BLaER1 treated with 17β-estradiol and CSF1 and Interleukin-3, amounts not matched to agents 10 nM and 100 nM (cell line): ENCODE results near the gene TOX2.
A peak's percentile ranks its signal among the peaks of the same experiment; 100 is the strongest.

Source experiments
- H3K27ac ChIP-seq, 11 experiments: shearing (Covaris generic); formaldehyde crosslinking; 2 replicates each; pipeline ENCODE4 v1.8.1; 2022
- H3K27me3 ChIP-seq, 11 experiments: shearing (Covaris generic); formaldehyde crosslinking; 2 replicates each; pipeline ENCODE4 v1.8.1; 2022
- H3K36me3 ChIP-seq, 11 experiments: shearing (Covaris generic); formaldehyde crosslinking; 2 replicates each; pipeline ENCODE4 v1.8.1; 2022
- H3K4me1 ChIP-seq, 10 experiments: shearing (Covaris generic); formaldehyde crosslinking; 2 replicates each; pipeline ENCODE4 v1.8.1; 2022
- H3K4me2 ChIP-seq, 11 experiments: shearing (Covaris generic); formaldehyde crosslinking; 2 replicates each; pipeline ENCODE4 v1.8.1; 2022
- H3K4me3 ChIP-seq, 10 experiments: shearing (Covaris generic); formaldehyde crosslinking; 2 replicates each; pipeline ENCODE4 v1.8.1; 2022
- H3K9ac ChIP-seq, 11 experiments: shearing (Covaris generic); formaldehyde crosslinking; 2 replicates each; pipeline ENCODE4 v1.8.1; 2022
- H3K9me3 ChIP-seq, 11 experiments: shearing (Covaris generic); formaldehyde crosslinking; replicated peaks in 1 of 11; 2 replicates each; pipeline ENCODE4 v1.8.1; 2022
- H4K20me1 ChIP-seq, 11 experiments: shearing (Covaris generic); formaldehyde crosslinking; 2 replicates each; pipeline ENCODE4 v1.8.1; 2022
- Cebpa-rat ChIP-seq, 11 experiments: shearing (Covaris generic); IDR thresholded peaks; 2 replicates each; pipeline ENCODE4 v1.8.1; 2022

TOX2 gene

GRCh38 chr20:44019638-44020335 lies 105.1 kb downstream of the TOX2 start:
- H3K4me2 ChIP-seq = peak overlapping the region; percentile 47 to 82 (median 67)
- H3K27ac ChIP-seq = no peak overlapping the region
- H3K36me3 ChIP-seq = no peaks in the 10 kb centered on the region
- H3K9ac ChIP-seq = no peak overlapping the region
- no peak overlapping the region for H3K4me3 ChIP-seq
- no peaks in the 10 kb centered on the region for H3K9me3 ChIP-seq
- H3K4me1 ChIP-seq = peaks cover 13 to 24% (median 20%) of the 10 kb centered on the region in 10 experiments
- H4K20me1 ChIP-seq = peaks cover 0 to 10% (median 0%) of the 10 kb centered on the region in 11 experiments; a peak in 5 of 22 replicates
- peaks cover 6 to 55% (median 27%) of the 10 kb centered on the region in 11 experiments; a peak in 18 of 22 replicates for H3K27me3 ChIP-seq
- no peak for TF ChIP-seq Cebpa-rat (IDR thresholded peaks at IDR 0.05)

GRCh38 chr20:44020406-44021148 lies 105.9 kb downstream of the TOX2 start:
- H3K36me3 ChIP-seq = no peaks in the 10 kb centered on the region
- no peak overlapping the region for H3K4me3 ChIP-seq
- peaks cover 13 to 24% (median 20%) of the 10 kb centered on the region in 10 experiments for H3K4me1 ChIP-seq
- no peak overlapping the region for H3K9ac ChIP-seq
- no peaks in the 10 kb centered on the region for H3K9me3 ChIP-seq
- TF ChIP-seq Cebpa-rat (IDR thresholded peaks at IDR 0.05) = no peak
- no peak overlapping the region for H3K27ac ChIP-seq
- peaks cover 6 to 55% (median 27%) of the 10 kb centered on the region in 11 experiments; a peak in 18 of 22 replicates for H3K27me3 ChIP-seq
- peaks cover 0 to 9% (median 0%) of the 10 kb centered on the region in 11 experiments; a peak in 4 of 22 replicates for H4K20me1 ChIP-seq
- peak overlapping the region; percentile 47 to 82 (median 67); a peak in 21 of 22 replicates for H3K4me2 ChIP-seq

- Histone ChIP-seq H3K27ac (no peak overlapping the region), H3K9me3 (no peaks in the 10 kb centered on the region), H3K9ac (no peak overlapping the region), H3K36me3 (no peaks in the 10 kb centered on the region), H4K20me1 (peaks cover 0 to 9% (median 0%) of the 10 kb centered on the region in 11 experiments; a peak in 4 of 22 replicates), H3K27me3 (peaks cover 4 to 49% (median 22%) of the 10 kb centered on the region in 11 experiments; a peak in 17 of 22 replicates), H3K4me1 (peaks cover 13 to 24% (median 20%) of the 10 kb centered on the region in 10 experiments), H3K4me3 (no peak overlapping the region), H3K4me2 (peak overlapping the region in 5 of 11 experiments; percentile 57 to 81 (median 69); a peak in 6 of 22 replicates)
- no peak for TF ChIP-seq Cebpa-rat (IDR thresholded peaks at IDR 0.05)
These were observed 106.5 kb downstream of the TOX2 start for GRCh38 chr20:44021186-44021585.

GRCh38 chr20:44021900-44022299 lies 107.2 kb downstream of the TOX2 start:
- Histone ChIP-seq H3K27ac (no peak overlapping the region), H4K20me1 (peaks cover 0 to 9% (median 0%) of the 10 kb centered on the region in 11 experiments; a peak in 4 of 22 replicates), H3K9ac (no peak overlapping the region), H3K4me1 (peaks cover 13 to 24% (median 20%) of the 10 kb centered on the region in 10 experiments), H3K4me3 (no peak overlapping the region), H3K4me2 (no peak overlapping the region), H3K27me3 (peaks cover 0 to 44% (median 14%) of the 10 kb centered on the region in 11 experiments; a peak in 14 of 22 replicates), H3K36me3 (no peaks in the 10 kb centered on the region), H3K9me3 (no peaks in the 10 kb centered on the region)
- TF ChIP-seq Cebpa-rat (IDR thresholded peaks at IDR 0.05) = no peak

- Histone ChIP-seq H3K27me3 (peaks cover 0 to 39% (median 12%) of the 10 kb centered on the region in 11 experiments; a peak in 12 of 22 replicates), H3K4me3 (no peak overlapping the region), H3K4me1 (peaks cover 13 to 24% (median 20%) of the 10 kb centered on the region in 10 experiments), H4K20me1 (peaks cover 0 to 12% (median 0%) of the 10 kb centered on the region in 11 experiments; a peak in 4 of 22 replicates), H3K36me3 (no peaks in the 10 kb centered on the region), H3K9ac (no peak overlapping the region), H3K27ac (no peak overlapping the region), H3K9me3 (no peaks in the 10 kb centered on the region), H3K4me2 (no peak overlapping the region)
- no peak for TF ChIP-seq Cebpa-rat (IDR thresholded peaks at IDR 0.05)
These were observed 107.8 kb downstream of the TOX2 start for GRCh38 chr20:44022464-44022863.

- peaks cover 13 to 26% (median 23%) of the 10 kb centered on the region in 10 experiments for H3K4me1 ChIP-seq
- no peak overlapping the region for H3K4me3 ChIP-seq
- H3K9me3 ChIP-seq = no peaks in the 10 kb centered on the region
- no peak overlapping the region for H3K27ac ChIP-seq
- H3K9ac ChIP-seq = no peak overlapping the region
- H4K20me1 ChIP-seq = peaks cover 0 to 22% (median 0%) of the 10 kb centered on the region in 11 experiments; a peak in 3 of 22 replicates
- no peak for TF ChIP-seq Cebpa-rat (IDR thresholded peaks at IDR 0.05)
- peaks cover 0 to 27% (median 5%) of the 10 kb centered on the region in 11 experiments; a peak in 11 of 22 replicates for H3K27me3 ChIP-seq
- H3K36me3 ChIP-seq = no peaks in the 10 kb centered on the region
- no peak overlapping the region for H3K4me2 ChIP-seq
These were observed 109.1 kb downstream of the TOX2 start for GRCh38 chr20:44023515-44024371.

- Histone ChIP-seq H3K9ac (no peak overlapping the region), H3K9me3 (no peaks in the 10 kb centered on the region), H3K4me3 (no peak overlapping the region), H3K4me2 (no peak overlapping the region), H3K27me3 (peaks cover 0 to 20% (median 0%) of the 10 kb centered on the region in 11 experiments; a peak in 7 of 22 replicates), H3K27ac (no peak overlapping the region), H3K36me3 (no peaks in the 10 kb centered on the region), H4K20me1 (peaks cover 0 to 22% (median 0%) of the 10 kb centered on the region in 11 experiments; a peak in 3 of 22 replicates), H3K4me1 (peaks cover 2 to 28% (median 25%) of the 10 kb centered on the region in 10 experiments)
- no peak for TF ChIP-seq Cebpa-rat (IDR thresholded peaks at IDR 0.05)
These were observed 110.3 kb downstream of the TOX2 start for GRCh38 chr20:44024820-44025580.

- Histone ChIP-seq H3K9ac (no peak overlapping the region), H4K20me1 (peaks cover 0 to 17% (median 0%) of the 10 kb centered on the region in 11 experiments; a peak in 2 of 22 replicates), H3K27ac (no peak overlapping the region), H3K9me3 (0 out of 22 replicates have a peak, but pooled peaks cover 0 to 5% (median 0%) of the 10 kb centered on the region in 11 experiments), H3K4me3 (no peak overlapping the region), H3K4me2 (no peak overlapping the region), H3K27me3 (peaks cover 0 to 15% (median 0%) of the 10 kb centered on the region in 11 experiments; a peak in 6 of 22 replicates), H3K36me3 (no peaks in the 10 kb centered on the region), H3K4me1 (peaks cover 0 to 21% (median 19%) of the 10 kb centered on the region in 10 experiments; a peak in 16 of 20 replicates)
- TF ChIP-seq Cebpa-rat (IDR thresholded peaks at IDR 0.05) = no peak
These were observed 111.1 kb downstream of the TOX2 start for GRCh38 chr20:44025756-44026155.
